ENCODE results near the gene ARL5A.
"Not testable (repeated sequence)": the region's sequence is repeated elsewhere in the genome, so short reads cannot be mapped to it uniquely, and the experiment has no call there.

The ARL5A gene

DNA sequence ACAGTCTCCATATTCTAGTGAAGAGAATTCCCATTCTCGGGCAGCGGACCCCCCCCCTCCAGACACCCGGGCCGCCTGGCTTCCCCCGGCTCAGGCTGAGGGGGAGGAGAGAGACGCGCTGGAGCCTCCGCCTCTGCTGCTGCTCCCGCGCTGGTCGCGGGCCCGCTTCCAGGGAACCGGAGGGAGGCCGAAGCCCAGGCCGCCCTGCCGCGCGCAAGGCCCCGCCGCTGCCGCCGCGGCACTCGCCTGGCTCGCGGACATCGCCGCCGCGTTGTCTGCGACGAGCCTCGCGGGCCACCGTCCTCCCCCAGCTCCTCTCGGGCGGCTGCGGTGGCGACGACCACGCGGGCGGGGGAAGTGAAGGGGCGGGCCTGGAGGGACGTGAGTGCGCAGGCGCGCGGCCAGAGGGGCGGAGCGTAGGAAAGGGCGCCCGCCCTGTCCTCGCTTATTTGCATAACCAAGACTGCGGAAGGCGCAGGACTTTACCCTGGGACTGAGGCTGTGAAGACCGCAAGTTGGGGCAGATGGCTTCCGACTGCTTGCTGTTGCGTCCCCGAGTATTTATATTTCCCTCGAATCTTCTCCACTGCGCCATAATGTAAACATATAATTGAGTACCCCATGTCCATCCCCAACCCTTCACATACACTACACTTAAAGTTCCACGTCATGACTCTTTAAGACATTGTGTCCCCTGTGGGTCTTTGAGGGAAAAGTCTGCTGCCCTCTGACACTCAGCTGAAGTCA is at the start of gene ARL5A:
TSS of gene ARL5A (minus strand) at position 279 of the 747 bp plus-strand sequence. CDS start at position 34, 245 bp downstream.
- H3K4me1 ChIP-seq (ENCODE audit: low read length): peaks cover 13% of the 10 kb centered on the region

DNA sequence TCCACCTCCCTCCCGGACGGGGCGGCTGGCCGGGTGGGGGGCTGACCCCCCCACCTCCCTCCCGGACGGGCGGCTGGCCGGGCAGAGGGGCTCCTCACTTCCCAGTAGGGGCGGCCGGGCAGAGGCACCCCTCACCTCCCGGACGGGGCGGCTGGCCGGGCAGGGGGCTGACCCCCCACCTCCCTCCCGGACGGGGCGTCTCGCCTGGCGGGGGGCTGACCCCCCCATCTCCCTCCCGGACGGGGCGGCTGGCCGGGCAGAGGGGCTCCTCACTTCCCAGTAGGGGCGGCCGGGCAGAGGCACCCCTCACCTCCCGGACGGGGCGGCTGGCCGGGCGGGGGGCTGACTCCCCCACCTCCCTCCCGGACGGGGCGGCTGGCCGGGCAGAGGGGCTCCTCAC is 47.4 kb upstream of the ARL5A start:
- H3K79me2 ChIP-seq (ENCODE audit: low read length); H3K4me2 ChIP-seq (ENCODE audit: low read depth, low read length); H3K9me3 ChIP-seq (replicated peaks; ENCODE audit: insufficient read depth, low read length); H3K4me3 ChIP-seq (ENCODE audit: low read length); H3K36me3 ChIP-seq (replicated peaks; ENCODE audit: insufficient read depth, low read length); H3K27me3 ChIP-seq (replicated peaks; ENCODE audit: insufficient read depth, low read length); H3F3A ChIP-seq (ENCODE audit: insufficient read depth, low read length); H3K4me1 ChIP-seq (ENCODE audit: low read length); H3K9ac ChIP-seq (ENCODE audit: low read length); H3K27ac ChIP-seq (ENCODE audit: low read length); H4K20me1 ChIP-seq (ENCODE audit: insufficient read depth, low read length); H2AFZ ChIP-seq (ENCODE audit: low read length); H3K9me2 ChIP-seq (replicated peaks; ENCODE audit: insufficient read depth, low read length); DNase-seq: not testable (repeated sequence)

More for the DNA sequence above, at the start of gene ARL5A:
- peak; percentile 96 for DNase-seq
- peak within 1 kb of the TSS; percentile 95 for H3K9ac ChIP-seq (ENCODE audit: low read length)
- H3K9me2 ChIP-seq (replicated peaks; ENCODE audit: insufficient read depth, low read length): no peaks in the 10 kb centered on the region
- H3K79me2 ChIP-seq (ENCODE audit: low read length): peaks cover 48% of the 10 kb centered on the region
- H4K20me1 ChIP-seq (ENCODE audit: insufficient read depth, low read length): no peaks in the 10 kb centered on the region
- TF ChIP-seq EZH2phosphoT487 (IDR thresholded peaks at IDR 0.05; ENCODE audit: low read length) (no peak), EZH2 (optimal IDR thresholded peaks at IDR 0.05; ENCODE audit: low read depth, low read length) (no peak)
- TF ChIP-seq, protein P1, sequence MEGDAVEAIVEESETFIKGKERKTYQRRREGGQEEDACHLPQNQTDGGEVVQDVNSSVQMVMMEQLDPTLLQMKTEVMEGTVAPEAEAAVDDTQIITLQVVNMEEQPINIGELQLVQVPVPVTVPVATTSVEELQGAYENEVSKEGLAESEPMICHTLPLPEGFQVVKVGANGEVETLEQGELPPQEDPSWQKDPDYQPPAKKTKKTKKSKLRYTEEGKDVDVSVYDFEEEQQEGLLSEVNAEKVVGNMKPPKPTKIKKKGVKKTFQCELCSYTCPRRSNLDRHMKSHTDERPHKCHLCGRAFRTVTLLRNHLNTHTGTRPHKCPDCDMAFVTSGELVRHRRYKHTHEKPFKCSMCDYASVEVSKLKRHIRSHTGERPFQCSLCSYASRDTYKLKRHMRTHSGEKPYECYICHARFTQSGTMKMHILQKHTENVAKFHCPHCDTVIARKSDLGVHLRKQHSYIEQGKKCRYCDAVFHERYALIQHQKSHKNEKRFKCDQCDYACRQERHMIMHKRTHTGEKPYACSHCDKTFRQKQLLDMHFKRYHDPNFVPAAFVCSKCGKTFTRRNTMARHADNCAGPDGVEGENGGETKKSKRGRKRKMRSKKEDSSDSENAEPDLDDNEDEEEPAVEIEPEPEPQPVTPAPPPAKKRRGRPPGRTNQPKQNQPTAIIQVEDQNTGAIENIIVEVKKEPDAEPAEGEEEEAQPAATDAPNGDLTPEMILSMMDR (IDR thresholded peaks at IDR 0.05; ENCODE audit: low read length): no peak
- H3F3A ChIP-seq (ENCODE audit: insufficient read depth, low read length): no peaks in the 10 kb centered on the region
- H3K4me3 ChIP-seq (ENCODE audit: low read length): peak within 1 kb of the TSS; percentile 91
- no peaks in the 10 kb centered on the region for H3K36me3 ChIP-seq (replicated peaks; ENCODE audit: insufficient read depth, low read length)
- no peaks in the 10 kb centered on the region for H3K9me3 ChIP-seq (replicated peaks; ENCODE audit: insufficient read depth, low read length)
- no peaks in the 10 kb centered on the region for H3K27me3 ChIP-seq (replicated peaks; ENCODE audit: insufficient read depth, low read length)
- peak within 1 kb of the TSS; percentile 78 for H3K27ac ChIP-seq (ENCODE audit: low read length)
- peak within 1 kb of the TSS; percentile 91 for H2AFZ ChIP-seq (ENCODE audit: low read length)
- H3K4me2 ChIP-seq (ENCODE audit: low read depth, low read length): peak within 1 kb of the TSS; percentile 88

DNA sequence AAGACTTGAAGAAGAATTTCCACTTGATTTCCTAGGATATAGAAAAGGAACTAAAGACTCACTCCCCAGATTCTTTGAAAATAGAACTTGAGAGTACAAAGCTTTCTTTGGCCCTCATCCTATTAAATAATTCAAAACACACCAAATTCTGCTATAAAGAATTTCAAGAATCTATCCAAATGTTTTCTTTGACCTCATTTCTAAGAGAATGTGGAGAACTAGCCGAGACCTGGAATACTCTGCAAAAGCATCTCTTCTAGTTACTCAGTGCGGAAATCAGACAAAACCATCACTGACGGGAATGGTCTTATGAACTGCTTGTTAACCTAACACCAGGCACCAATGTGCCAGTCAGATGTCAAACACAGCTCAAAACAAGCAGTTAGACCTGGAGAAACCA is 44.2 kb upstream of the ARL5A start:
- H3K27me3 ChIP-seq (replicated peaks; ENCODE audit: insufficient read depth, low read length): no peaks in the 10 kb centered on the region
- TF ChIP-seq EZH2phosphoT487 (IDR thresholded peaks at IDR 0.05; ENCODE audit: low read length): no peak
- TF ChIP-seq, protein P1 (IDR thresholded peaks at IDR 0.05; ENCODE audit: low read length): no peak
- TF ChIP-seq EZH2 (optimal IDR thresholded peaks at IDR 0.05; ENCODE audit: low read depth, low read length): no peak
- no peak overlapping the region for H3K4me3 ChIP-seq (ENCODE audit: low read length)

DNA sequence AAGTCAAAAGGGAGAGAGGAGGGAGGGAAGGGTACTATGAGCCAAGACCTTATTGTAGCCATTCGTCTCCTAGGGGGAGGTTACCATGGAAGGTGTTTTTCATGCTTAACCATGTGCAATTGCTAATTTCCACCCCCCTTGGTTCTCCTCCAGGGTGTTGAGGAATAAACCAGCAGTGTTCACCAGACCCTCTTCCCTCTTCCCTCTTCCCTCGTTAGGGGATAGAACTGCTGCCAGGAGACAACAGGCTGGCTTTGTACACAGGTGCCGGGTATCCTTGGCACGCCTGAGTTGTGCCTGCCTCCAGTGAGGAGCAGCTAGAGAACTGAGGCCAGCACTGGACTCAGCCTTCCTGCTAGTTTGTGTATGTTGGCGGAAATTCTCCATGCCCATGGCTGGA is 41.1 kb upstream of the ARL5A start:
- Histone ChIP-seq H3K9me2 (replicated peaks; ENCODE audit: insufficient read depth, low read length) (no peaks in the 10 kb centered on the region; the same call in 1 of the 2 replicates), H3K79me2 (ENCODE audit: low read length) (no peaks in the 10 kb centered on the region), H3K4me1 (ENCODE audit: low read length) (no peaks in the 10 kb centered on the region), H3K4me3 (ENCODE audit: low read length) (no peak overlapping the region), H3K27ac (ENCODE audit: low read length) (no peak overlapping the region), H3F3A (ENCODE audit: insufficient read depth, low read length) (no peaks in the 10 kb centered on the region), H3K27me3 (replicated peaks; ENCODE audit: insufficient read depth, low read length) (no peaks in the 10 kb centered on the region), H3K9me3 (replicated peaks; ENCODE audit: insufficient read depth, low read length) (no peaks in the 10 kb centered on the region), H4K20me1 (ENCODE audit: insufficient read depth, low read length) (no peaks in the 10 kb centered on the region), H2AFZ (ENCODE audit: low read length) (no peak overlapping the region), H3K9ac (ENCODE audit: low read length) (no peak overlapping the region), H3K36me3 (replicated peaks; ENCODE audit: insufficient read depth, low read length) (no peaks in the 10 kb centered on the region), H3K4me2 (ENCODE audit: low read depth, low read length) (no peak overlapping the region)
- no peak for DNase-seq
- TF ChIP-seq EZH2 (optimal IDR thresholded peaks at IDR 0.05; ENCODE audit: low read depth, low read length): no peak
- TF ChIP-seq, protein P1 (IDR thresholded peaks at IDR 0.05; ENCODE audit: low read length): no peak

More for the DNA sequence above, 44.2 kb upstream of the ARL5A start:
- no peaks in the 10 kb centered on the region for H3F3A ChIP-seq (ENCODE audit: insufficient read depth, low read length)
- H3K4me2 ChIP-seq (ENCODE audit: low read depth, low read length): no peak overlapping the region
- H3K27ac ChIP-seq (ENCODE audit: low read length): no peak overlapping the region
- no peak for DNase-seq
- no peaks in the 10 kb centered on the region for H4K20me1 ChIP-seq (ENCODE audit: insufficient read depth, low read length)
- no peaks in the 10 kb centered on the region for H3K9me3 ChIP-seq (replicated peaks; ENCODE audit: insufficient read depth, low read length)
- H3K9me2 ChIP-seq (replicated peaks; ENCODE audit: insufficient read depth, low read length): no peaks in the 10 kb centered on the region; the same call in 1 of the 2 replicates
- H2AFZ ChIP-seq (ENCODE audit: low read length): no peak overlapping the region
- no peaks in the 10 kb centered on the region for H3K79me2 ChIP-seq (ENCODE audit: low read length)
- H3K4me1 ChIP-seq (ENCODE audit: low read length): no peaks in the 10 kb centered on the region
- H3K36me3 ChIP-seq (replicated peaks; ENCODE audit: insufficient read depth, low read length): no peaks in the 10 kb centered on the region
- H3K9ac ChIP-seq (ENCODE audit: low read length): no peak overlapping the region
